ENCODE results near the gene AQP6.

DNA sequence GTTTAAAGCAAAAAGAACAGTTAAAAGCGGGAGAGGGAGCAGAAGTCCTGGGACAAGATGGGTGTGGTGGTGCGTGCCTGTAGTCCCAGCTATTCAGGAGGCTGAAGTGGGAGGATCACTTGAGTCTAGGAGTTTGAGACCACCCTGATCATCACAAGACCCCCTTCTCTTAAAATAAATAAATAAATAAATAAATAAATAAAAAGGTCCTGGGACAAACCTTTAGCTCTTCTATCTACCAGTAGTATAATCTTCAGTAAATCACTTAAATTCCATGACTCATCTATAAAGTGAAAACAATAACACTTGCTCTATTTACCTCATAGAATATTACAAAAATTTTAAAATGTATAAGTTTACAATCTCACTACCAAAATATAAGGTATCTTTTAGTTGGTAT lies 46.8 kb downstream of the AQP6 start:
- TF ChIP-seq, protein P1, sequence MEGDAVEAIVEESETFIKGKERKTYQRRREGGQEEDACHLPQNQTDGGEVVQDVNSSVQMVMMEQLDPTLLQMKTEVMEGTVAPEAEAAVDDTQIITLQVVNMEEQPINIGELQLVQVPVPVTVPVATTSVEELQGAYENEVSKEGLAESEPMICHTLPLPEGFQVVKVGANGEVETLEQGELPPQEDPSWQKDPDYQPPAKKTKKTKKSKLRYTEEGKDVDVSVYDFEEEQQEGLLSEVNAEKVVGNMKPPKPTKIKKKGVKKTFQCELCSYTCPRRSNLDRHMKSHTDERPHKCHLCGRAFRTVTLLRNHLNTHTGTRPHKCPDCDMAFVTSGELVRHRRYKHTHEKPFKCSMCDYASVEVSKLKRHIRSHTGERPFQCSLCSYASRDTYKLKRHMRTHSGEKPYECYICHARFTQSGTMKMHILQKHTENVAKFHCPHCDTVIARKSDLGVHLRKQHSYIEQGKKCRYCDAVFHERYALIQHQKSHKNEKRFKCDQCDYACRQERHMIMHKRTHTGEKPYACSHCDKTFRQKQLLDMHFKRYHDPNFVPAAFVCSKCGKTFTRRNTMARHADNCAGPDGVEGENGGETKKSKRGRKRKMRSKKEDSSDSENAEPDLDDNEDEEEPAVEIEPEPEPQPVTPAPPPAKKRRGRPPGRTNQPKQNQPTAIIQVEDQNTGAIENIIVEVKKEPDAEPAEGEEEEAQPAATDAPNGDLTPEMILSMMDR (conservative IDR thresholded peaks at IDR 0.05; ENCODE audit: low read length) = no peak
- TF ChIP-seq EZH2phosphoT487 (IDR thresholded peaks at IDR 0.05; ENCODE audit: borderline replicate concordance, low read depth, low read length) = no peak

All from OCI-LY7 (cell line).